Activated CD4-positive, CD25-positive, alpha-beta regulatory T cell treated with anti-CD3 and anti-CD28 coated beads, Interleukin-2, amount 50 U/mL, for 72 hours (primary cell): ENCODE results near the gene LRRC14B.

ENCODE experiments used
- DNase-seq: peaks from one replicate; pipeline ENCODE4 v3.0.0; 2021

LRRC14B gene

DNA sequence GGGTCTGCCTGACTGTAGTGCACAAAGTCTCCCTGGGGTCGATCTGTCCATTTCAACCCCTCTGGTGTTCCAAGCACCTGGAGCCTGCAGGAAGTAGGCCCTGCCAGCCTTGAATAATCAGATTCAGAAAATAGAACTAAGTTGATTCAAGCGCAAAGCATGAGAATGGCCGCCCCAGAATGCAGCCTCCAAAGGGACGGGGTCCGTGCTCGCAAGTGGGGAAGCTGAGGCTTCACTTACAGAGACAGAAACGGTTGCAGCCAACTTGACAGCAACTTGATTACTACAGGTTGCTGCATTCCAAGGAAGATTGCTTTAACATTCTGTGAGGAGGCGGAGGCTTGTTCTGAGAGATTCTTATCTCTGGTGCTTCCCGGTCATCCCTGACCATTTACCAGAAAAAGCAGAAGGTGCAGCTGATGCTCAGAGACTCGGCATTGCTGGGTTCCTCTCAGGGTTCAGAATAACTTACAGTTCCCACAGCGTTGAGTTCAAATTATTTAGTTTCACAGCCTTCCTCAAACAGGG, 14.9 kb upstream of the LRRC14B start:
- DNase-seq = no peak

DNA sequence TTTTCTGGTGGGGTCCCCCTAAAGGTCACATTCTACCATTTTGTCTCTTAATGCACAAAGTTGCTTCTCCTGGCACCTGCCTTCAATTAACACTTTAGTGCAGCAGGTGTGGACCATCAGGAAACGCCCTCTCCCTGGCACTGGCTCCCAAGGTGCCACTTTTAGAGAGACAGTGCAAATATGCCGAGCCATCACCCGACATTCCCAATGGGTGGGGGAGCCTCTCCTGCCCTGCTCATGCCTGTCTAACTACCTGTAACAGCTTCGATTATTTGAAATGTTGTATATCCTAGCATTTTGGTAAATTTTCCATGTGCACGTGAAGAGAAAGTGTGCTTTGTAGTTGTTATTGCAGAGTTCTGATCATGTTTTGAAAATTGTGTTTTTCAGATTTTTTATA, 13.2 kb upstream of the LRRC14B start:
- DNase-seq = no peak

DNA sequence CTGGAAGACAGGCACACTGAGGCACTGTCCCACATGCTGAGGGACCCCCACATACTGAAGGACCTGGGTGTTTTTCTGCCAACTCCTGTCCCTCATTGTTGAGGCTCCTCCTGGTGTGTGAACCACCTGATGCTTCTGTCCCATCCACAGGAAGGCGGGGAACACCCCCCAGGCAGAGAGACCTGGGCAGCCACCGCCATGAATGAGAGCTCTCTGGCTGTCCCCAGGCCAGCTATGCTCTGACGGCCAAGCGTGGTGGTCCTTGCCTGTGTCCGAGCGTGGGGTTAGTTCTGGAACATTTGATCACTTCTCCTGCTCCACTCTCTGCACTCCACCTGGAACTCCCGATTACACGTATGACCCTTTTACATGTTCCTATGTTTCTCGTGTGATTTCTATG, 11.9 kb upstream of the LRRC14B start:
- DNase-seq = no peak

DNA sequence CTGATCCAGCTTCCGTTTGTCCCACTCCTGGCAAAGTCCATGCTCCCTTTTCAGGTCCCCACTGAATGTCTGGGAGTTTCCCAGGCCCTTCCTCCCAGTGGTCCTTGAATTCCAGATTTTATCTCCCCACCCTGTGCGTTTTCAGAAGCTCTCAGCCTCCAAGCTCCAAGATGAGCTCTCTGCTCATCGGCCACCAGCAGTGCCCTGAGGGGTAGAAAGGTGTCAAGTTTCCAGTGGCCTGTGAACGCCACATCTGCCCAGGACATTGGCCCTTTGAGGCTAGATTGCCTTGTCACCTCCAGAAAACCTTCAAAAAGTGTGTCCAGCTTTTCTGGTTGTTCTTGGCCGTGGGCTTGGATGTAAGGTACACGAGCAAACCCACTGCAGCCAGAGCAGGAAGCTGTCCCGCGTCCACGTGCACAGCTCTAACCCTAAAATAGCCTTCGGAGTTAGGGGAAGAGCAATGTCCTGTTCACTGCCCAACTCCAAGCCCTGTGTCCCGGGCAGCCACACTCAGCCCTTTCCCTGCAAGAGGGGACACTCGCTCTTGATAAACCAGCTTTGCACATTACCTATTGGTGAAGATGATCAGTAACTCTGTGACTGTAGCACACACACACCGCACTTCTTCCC, 10.9 kb upstream of the LRRC14B start:
- no peak for DNase-seq

DNA sequence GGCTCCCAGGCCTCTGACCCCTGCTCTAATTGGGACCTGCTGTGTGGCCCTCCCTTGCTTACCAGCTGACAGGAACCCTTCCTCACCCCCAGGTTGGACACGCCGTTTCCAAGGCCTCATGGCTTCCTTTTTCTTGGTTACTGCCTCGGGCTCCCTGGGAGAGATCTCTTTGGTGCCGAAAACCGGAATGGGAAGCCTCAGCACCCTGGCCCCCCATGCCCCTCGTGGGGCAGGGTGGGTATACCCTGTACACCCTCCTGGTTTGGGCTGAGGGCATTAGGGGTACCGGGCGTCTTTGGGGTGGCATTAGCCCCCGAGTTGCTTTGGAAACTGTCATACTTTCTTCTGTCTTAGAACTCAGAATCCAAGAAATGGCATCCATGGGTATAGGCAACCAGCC, 10.1 kb upstream of the LRRC14B start:
- no peak for DNase-seq

DNA sequence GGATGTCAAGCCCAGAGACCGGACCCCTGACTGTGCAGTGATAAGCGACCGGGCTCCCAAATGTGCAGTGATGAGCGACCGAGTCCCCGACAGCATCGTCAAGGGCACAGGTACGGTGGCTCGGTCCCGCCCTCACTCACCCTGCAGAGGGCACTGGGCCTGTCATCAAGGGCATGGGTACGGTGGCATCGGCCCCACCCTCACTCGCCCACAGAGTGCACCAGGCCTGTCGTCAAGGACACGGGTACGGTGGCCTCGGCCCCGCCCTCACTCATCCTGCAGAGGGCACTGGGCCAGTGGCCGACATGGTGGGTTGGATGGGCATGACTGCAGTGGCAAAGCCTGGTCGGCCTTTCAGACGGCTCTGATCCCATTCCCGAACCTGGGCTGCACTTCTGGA, 9.7 kb upstream of the LRRC14B start:
- no peak for DNase-seq

DNA sequence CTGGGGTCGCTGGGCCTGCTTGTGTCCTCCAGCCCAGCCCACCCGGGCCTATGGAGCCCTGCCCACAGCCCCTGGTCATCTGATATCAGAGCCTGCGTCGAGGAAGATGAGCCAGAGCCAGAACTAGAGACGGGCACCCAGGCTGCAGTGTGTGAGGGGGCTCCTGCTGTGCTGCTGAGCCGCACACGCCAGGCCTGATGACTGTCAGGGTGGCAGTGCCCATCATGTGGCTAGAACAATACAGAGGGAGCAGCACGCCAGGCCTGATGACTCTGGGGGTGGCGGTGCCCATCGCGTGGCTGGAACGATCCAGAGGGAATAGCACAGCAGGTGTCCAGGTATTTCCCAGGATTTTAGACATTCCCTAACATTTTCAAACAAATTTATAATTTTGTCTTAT, 9.2 kb upstream of the LRRC14B start:
- DNase-seq = no peak

DNA sequence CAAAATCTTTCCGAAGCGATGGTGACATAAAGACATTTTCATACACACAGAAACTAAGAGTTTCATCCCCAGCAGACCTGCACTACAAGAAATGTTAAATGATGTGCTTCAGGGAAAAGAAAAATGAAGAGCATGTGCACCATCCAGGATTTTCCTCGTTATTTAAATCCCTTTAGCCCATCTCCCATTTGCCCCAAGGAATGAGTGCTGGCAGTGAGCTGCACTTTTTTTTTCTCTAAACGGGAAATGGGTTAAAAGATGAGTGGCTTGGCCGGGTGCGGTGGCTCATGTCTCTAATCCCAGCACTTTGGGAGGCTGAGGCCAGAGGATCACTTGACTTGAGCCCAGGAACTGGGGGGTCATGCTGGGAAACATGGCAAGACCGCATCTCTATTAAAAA, 6.8 kb upstream of the LRRC14B start:
- no peak for DNase-seq

DNA sequence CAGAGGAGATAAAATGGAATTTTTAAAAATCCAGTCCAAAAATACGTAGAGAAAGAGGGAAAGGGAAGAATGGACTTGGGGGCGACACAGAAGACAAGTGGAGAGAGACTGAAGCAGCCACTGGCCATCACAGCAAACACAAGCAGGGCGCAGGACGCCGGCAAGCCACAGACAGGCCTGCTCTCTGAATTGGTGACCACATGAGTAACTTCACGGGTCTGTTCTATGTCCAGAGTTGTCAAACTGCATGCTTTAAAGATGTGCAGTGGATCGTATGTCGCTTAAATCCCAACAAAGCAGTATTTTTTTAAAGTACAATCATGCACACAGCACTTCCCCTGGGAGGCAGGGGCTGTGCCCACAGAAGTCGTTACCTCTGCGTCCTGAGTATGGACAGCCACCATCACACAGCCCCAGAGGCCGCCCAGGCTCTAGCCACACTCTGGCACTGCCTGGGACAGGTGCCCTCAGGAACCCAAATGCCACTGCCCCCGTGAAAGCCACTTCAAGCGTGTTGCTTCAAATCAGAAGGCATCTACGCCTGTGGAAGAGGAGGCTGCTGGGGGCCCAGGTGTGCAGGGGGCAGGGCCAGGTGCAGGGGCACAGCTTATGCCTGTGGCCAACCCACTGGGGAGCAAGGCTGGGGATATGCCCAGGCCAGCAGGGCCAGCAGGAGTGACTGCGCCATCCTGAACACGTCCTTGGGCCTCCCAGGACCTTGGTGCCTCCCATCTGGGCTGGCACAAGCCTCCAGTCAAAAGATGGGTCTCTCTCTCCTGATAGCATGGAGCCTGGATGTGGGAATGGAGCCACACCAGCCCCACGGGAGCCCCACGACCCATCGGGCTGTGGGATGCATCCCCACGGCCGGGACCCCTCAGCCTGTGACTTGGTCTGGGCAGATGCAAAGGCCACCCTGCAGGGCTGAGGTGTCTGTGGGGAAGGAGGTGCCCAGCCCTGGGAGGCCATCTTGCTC, 5.9 kb upstream of the LRRC14B start:
- DNase-seq = no peak

DNA sequence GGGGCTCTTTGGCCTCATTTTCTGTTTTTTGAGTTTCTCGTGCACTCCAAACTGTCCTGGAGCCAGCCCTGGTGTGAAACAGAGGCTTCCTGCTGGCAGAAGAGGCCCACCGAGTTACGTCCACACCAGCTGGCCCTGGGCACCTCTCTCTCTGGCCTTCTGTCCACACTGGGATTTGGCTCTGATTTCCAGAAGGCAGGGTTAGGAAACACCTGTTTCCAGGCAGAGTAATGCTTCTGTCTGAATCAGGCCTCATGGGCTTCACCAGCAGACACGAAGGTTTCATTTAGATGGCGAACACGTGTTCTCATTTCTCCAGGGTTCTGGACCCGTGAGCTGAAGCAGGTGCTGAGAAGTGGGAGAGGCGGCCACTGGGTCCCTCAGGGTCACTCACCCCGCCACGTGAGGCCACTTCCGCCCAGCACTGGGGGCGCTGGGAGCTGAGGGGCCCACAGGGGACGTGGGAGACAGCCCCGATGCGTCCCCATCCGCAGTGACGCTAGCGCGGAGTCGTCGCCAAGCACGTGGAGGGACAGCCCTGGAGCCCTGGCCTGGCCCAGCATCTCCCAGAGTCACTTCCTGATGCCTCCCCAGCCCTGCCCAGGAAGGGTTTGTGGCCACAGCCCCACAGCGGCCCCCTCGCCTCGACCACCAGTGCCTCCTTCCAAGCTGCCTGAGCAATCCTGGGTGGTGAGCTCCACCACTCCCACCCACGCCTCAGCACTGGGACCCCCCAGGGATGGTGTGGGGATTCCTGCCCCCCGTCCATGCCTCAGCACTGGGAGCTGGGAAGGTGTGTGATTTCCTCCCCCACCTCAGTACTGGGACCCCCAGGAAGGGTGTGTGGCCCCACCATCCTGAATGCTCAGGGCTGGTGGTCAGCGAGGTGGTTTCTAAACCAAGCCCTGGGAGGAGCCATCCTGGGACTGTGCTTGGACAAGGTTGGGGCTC, 4.9 kb upstream of the LRRC14B start:
- DNase-seq = no peak

DNA sequence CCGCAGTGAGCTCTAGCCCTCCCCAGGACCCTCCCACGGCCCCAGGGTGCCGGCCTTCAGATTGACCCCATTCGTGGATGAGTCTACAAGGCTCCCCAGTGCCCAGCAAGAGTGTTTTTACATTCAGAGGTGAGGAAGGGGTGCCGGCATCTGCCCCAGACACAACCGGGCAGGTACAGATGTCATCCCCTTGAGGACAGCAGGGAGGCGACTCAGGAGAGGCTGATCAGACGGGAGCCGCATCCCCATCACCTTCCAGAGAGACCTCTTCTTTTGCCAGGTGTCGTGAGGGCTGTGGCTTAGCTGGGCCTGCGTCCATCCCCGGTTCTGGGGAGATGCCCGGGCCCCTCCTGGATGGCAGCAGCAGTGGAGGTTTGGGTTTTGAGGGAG, 4.3 kb upstream of the LRRC14B start:
- no peak for DNase-seq

DNA sequence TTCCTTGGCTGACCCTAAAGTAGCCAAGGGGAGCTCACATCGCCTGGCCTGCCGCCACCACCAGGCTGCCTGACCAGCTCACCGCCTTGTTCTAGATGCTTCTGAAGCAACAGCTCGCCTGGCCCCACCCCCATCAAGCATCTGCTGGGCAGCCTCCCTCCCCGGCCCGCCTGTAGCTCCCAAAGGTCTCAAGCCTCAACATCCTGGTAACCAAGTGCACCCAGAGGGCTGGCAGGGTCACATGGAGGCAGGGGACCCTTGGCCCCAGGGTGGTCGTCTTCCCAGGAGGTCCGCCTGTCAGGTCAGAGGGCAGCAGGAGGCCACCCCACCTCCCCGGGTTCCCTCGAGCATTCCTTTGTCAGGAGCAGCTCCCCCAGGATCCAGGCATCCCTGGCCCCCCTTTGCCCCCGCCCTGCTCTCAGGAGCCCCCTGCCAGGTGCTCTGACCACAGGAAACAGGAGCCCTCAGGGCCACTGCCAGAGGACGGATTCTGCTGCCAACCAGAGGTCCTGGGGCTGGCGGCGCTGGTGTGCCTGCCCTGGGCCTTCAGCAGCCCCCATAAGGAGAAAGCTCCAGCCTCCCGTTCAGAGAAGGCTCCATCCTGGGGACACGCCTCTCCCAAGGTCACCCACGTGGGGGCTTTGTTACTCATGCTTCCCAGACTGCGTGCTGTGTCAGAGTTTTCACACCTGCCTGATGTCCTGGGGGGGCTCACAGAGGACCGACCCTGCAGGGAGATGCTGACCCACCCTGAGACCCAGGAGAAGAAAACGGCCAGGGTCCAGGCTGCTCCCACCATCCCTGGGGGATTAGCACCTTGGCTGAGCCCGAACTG, 3.5 kb upstream of the LRRC14B start:
- no peak for DNase-seq

DNA sequence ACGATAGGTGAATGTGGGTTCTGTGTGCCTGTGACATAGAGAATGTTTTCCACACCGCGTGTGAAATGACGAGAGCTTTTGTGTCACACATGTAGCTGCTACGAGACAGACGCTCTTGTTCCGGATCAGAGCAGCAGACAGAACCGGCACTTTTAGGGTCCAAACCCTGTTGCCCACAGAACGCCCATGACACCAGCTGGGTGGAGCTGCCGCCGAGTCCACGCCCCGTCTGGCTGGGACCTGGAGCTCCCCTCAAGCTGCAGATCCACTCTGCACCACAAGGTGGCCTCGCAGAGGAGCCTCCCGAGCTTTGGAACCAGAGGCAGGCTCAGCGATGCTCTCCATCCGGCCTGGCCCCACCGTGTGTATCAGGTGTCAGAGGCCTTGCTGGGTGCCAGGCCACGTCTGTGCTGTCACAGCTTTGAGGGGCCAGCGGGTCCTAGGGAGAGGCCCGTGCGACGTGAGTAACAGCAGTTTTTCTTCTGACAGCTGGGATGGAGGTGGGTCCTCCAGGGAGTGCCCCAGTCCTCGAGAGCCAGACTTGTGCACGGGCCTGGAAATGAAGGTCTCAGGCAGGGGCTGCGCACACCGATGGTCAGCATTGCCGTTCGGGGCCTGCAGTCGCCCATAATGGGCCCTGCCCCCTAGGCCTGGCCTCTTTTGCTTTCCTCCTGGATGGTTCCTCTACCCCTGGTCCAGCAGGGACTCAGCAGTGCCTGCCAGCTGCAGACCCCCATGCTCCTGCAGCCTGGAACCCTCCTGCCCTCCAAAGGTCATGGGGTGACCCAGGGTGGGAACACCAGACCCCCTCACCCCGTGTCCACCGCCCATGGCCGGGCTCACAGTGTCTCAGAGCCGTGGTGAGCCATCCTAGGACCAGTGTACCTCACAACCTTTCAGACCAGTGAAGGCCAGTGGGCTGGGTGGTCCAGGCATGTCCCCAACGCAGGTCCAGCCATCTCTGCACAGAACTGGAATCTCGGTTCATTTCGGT, 2.5 kb upstream of the LRRC14B start:
- DNase-seq = peak; percentile 86

DNA sequence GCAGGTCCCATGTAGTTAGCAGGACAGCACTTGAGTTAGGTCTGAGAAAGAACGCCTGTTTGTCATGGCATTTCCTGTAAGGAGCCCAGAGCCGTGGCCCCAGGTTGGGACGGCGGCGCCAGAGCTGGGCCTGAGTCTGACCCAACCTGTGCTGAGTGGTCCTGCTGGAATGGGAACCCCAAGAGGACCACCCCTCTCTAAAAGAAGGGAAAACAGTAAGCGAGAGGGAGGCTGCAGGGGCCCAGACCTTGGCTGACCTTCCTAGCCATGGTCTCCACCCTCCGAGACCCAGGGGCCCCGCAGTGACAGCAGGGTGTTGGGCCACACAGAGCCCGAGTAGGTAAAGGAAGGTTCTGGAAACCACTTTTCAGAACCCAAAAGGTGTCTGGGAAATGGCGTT, 1.8 kb upstream of the LRRC14B start:
- DNase-seq = no peak

DNA sequence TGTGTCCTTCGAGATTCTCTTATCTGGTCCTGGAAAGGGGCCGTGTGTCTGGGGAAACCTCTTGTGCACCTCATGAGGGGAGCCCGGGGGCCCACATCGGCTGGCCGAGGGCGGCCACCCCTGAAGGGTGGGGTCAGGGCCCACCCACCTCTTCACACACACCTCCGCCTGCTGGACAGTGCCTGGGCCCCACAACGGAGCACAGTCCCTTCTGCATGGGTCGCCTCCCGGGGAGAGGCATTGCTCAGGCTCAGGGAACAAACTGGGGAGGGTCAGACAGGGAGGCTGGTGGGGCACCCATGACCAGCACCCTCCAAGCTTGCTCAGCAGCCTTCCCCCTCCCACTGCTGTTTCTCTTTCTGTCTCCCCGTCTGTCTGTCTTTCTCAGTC, 1.3 kb upstream of the LRRC14B start:
- DNase-seq = no peak

DNA sequence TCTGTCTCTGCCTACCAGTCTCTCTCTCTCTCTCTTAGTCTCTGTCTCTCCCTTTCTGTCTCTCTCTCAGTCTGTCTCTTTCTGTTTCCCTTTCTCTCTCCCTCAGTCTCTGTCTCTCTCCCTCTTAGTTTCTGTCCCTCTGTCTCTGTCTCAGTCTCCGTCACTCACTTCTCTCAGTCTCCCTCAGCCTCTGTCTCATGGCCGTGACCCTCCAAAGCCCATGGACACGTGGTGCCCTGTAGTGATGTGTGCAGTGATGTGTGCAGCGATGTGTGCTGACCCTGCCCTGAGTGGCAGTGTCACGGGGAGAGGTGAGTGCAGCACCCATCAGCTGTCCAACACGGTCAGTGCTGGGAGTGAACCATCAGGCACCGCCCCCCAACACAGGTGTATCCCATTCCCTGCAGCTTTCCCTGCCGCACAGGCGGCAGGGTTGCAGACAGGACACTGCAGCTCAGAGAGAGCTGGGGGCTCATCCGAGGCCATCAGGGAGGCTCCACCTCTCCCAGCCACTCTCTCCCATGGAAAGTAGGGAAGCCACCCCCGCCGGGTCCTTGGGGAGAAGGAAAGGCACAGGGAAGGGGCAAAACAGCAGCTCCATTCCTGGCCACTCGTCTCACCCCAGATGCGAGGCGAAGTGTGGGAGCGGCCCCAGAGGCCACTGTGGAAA, 794 bp upstream of the LRRC14B start:
- no peak for DNase-seq

DNA sequence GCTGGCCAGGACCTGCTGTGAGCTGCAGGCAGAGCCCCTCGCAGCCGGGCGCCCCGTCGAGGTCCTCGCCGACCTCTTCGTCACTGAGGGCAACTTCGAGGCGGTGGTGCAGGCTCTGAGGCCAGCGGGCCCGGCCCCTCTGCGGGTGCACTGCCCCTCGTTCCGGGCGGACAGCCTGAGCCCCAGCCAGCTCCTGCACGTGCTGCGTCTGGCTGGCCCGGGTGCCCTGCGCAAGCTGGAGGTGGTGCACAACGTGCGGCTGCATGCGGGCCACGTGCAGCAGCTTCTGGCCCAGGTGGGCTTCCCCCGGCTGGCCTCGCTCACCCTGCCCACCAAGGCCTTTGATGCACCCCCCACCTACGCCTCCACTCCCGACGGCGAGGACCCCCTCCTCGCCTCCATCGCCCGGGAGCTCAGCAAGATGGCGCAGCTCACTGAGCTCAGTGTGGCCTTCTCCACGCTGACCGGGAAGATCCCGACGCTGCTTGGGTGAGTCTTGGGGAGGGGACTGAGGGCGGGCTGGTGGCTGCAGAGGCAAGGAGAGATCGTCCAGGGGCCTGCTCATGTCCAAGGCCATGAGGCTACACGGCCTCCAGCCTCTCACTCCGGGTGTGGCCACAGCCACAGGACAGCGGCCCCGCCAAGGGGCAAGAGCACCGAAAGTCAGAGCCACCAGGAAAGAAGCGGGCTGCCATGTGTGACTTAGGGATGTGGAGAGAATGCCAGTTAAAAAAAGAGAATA, 825 bp downstream of the LRRC14B start:
- no peak for DNase-seq

DNA sequence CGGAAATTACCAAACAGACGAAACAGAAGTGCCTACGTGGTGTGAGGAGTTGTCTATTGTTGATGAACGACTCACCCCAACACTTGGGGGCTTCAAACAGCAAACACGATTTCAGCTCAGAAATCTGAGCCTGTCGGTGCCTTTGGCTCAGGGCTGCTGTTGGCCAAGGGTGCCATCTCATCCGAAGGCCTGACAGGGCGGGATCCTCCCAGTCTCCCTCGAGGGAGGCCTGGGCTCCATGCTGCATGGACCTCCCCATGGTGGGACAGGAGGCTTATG, 1.3 kb downstream of the LRRC14B start:
- no peak for DNase-seq

DNA sequence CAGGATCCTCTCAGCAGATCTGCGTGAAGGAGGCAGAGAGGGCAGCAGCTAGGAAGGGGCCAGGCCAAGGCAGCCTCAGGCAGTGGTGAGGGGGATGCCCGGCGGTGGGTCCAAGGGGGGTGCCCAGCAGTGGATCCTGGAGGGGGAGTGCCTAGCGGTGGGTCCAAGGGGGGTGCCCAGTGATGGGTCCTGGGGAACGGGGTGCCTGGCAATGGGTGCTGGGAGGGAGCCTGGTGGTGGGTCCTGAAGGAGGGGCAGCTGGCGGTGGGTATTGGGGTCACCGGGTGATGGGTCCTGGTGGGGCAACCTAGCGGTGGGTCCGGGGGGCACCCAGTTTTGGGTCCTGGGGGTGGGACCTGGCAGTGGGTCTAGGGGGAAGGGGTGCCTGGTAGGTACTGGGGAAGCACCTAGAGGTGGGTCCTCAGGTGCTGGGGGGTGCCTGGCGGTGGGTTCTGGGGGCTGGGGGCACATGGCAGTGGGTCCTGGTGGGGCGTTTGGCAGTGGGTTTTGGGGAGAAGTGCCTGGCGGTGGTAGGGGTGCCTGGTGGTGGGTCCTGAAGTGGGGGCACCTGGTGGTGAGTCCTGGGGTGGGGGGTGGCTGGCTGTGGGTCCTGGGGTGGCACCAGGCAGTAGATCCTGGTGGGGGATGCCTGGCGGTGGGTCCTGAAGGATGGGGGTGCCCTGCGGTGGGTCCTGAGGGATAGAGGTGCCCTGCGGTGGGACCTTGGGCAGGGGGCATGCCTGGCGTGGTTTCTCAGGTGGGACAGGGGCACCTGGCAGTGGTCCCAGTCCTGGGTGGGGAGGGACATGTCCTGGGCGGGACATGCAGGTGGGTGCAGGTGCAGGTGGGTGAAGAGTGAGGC, 1.9 kb downstream of the LRRC14B start:
- no peak for DNase-seq
